SH-SY5Y (cell line): ENCODE measurements around the gene PARP12.

ENCODE experiments used
- GATA2 ChIP-seq: IDR thresholded peaks from 2 replicates; pipeline ENCODE4 v1.6.1; 2011; ENCODE audit warnings: mild to moderate bottlenecking, low read depth, low read length
- GATA3 ChIP-seq: IDR thresholded peaks from 2 replicates; pipeline ENCODE4 v1.6.1; 2011; ENCODE audit warnings: low read depth, mild to moderate bottlenecking, low read length, moderate library complexity

DNA sequence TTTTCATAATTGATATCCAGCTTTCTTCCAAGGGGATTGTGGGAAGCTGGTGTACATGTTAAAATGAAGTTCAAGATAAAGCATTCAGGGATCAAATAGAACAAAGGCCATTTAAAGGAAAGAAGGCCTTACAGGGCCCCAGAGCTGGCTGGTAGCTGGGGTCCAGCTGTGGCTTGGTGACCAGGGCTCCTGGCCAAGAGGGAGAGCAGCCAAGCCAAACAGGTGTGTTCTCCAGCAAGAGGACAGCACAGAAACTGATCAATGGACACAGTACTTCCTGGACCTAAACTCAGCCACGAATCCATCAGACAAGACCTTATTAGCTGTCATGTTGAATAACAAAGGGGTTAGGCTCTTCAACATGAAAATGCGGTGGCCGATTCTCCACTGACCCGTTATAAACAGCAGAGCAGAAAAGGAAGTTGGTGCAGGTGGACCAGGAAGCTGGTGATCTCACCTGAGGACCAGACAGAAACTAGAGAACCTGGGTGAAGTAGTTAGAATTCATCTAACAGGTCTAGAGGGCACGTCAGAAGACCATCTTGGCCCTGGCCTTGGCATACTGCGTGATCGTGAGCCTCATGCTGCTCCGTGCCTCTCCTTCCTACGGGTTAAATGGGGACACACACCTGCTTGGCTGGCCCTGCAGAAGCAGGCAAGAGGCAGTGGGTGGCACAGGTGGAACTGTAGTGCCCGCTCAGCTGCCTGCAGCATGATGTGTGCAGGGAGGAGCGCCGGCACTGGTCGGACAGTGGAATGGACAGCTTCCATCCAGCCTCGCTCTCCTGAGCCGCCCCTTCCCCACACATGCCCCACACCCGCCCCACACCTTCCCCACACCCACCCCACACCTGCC lies 53.8 kb downstream of the PARP12 start:
- TF ChIP-seq GATA2, result no peak
- no peak for TF ChIP-seq GATA3
